WTC11 (cell line): ENCODE results near the gene ALS2. TPM values are rescaled to one million over a fixed set of nuclear protein-coding genes. Genes with fewer than 3 reads are reported as not detected.
A peak's percentile ranks its signal among the peaks of the same experiment; 100 is the strongest.

Experiments used
- ATAC-seq: fragments of 200-7000 bp; cut with Tn5 transposase; 2 replicates; pipeline ENCODE4 v1.10.0; 2021; ENCODE audit warnings: mild to moderate bottlenecking, moderate library complexity
- CTCF ChIA-PET: fragments of 300-600 bp; sonication (Branson Sonifier 250); formaldehyde crosslinking; loops from one replicate; lab custom pipeline; 2021; ENCODE audit warnings: antibody characterized with exemption; lab: Charles Lee
- POLR2A ChIA-PET: fragments of 350-600 bp; sonication (Branson Sonifier 250); formaldehyde crosslinking; loops from one replicate; lab custom pipeline; 2021; ENCODE audit warnings: antibody characterized with exemption; lab: Charles Lee
- DNase-seq: peaks from one replicate; pipeline ENCODE4 v3.0.0; 2021; ENCODE audit warnings: low spot score
- H3K27ac Mint-ChIP-seq: 2 replicates; pipeline ENCODE4 v1.8.0; 2021; ENCODE audit warnings: mixed read lengths
- H3K27me3 Mint-ChIP-seq: 2 replicates; pipeline ENCODE4 v1.8.0; 2021; ENCODE audit warnings: low read depth, mild to moderate bottlenecking, moderate library complexity, mixed read lengths
- H3K36me3 Mint-ChIP-seq: 2 replicates; pipeline ENCODE4 v1.8.0; 2021; ENCODE audit warnings: mixed read lengths
- H3K4me1 Mint-ChIP-seq: 2 replicates; pipeline ENCODE4 v1.8.0; 2022; ENCODE audit warnings: mixed read lengths
- H3K4me3 Mint-ChIP-seq: 2 replicates; pipeline ENCODE4 v1.8.0; 2021; ENCODE audit warnings: mild to moderate bottlenecking, moderate library complexity, mixed read lengths
- H3K9me3 Mint-ChIP-seq: 2 replicates; pipeline ENCODE4 v1.8.0; 2021; ENCODE audit warnings: mixed read lengths
- ELF4 ChIP-seq: sonication (generic); formaldehyde crosslinking; IDR thresholded peaks from 2 replicates; pipeline ENCODE4 v1.8.1; 2022; ENCODE audit warnings: low read depth, mild to moderate bottlenecking, moderate library complexity, missing genetic modification reagents
- JAZF1 ChIP-seq: fragments of 250-450 bp; sonication (Bioruptor Pico); IDR thresholded peaks from 2 replicates; pipeline ENCODE4 v1.9.0; 2021; ENCODE audit warnings: moderate library complexity, mild to moderate bottlenecking, inconsistent platforms
- KAT7 ChIP-seq: sonication (generic); formaldehyde crosslinking; IDR thresholded peaks from 2 replicates; pipeline ENCODE4 v1.8.1; 2023; ENCODE audit warnings: missing genetic modification reagents, mild to moderate bottlenecking, borderline replicate concordance
- NR1H2 ChIP-seq: sonication (generic); formaldehyde crosslinking; IDR thresholded peaks from 2 replicates; pipeline ENCODE4 v1.9.0; 2021; ENCODE audit warnings: mild to moderate bottlenecking, moderate library complexity, missing genetic modification reagents
- NR2C2 ChIP-seq: sonication (generic); formaldehyde crosslinking; IDR thresholded peaks from 2 replicates; pipeline ENCODE4 v1.8.0; 2022; ENCODE audit warnings: mild to moderate bottlenecking, missing genetic modification reagents
- TEAD4 ChIP-seq: sonication (generic); formaldehyde crosslinking; IDR thresholded peaks from 2 replicates; pipeline ENCODE4 v1.8.0; 2022; ENCODE audit warnings: mild to moderate bottlenecking, missing genetic modification reagents
- ZNF219 ChIP-seq: sonication (generic); formaldehyde crosslinking; IDR thresholded peaks from 2 replicates; pipeline ENCODE4 v1.8.0; 2023; ENCODE audit warnings: missing genetic modification reagents, mild to moderate bottlenecking, borderline replicate concordance
- ZNF671 ChIP-seq: fragments of 250-450 bp; sonication (Bioruptor Pico); IDR thresholded peaks from 2 replicates; pipeline ENCODE4 v1.8.0; 2021; ENCODE audit warnings: mild to moderate bottlenecking
- total RNA-seq: library from RNA; stranded (reverse); gene quantifications from 3 replicates; pipeline ENCODE4 v1.2.3, GENCODE V29; 2021
- TF ChIP-seq, protein P1 (sequence below): sonication (generic); formaldehyde crosslinking; IDR thresholded peaks from 2 replicates; pipeline ENCODE4 v1.8.0; 2022; ENCODE audit warnings: missing genetic modification reagents
- TF ChIP-seq, protein P2 (sequence below): sonication (generic); formaldehyde crosslinking; IDR thresholded peaks from 2 replicates; pipeline ENCODE4 v1.8.1; 2023; ENCODE audit warnings: mild to moderate bottlenecking, missing genetic modification reagents
- TF ChIP-seq, protein P3 (sequence below): sonication (generic); formaldehyde crosslinking; IDR thresholded peaks from 2 replicates; pipeline ENCODE4 v1.8.1; 2023; ENCODE audit warnings: mild to moderate bottlenecking, missing genetic modification reagents, borderline replicate concordance
- TF ChIP-seq, protein P4 (sequence below): sonication (generic); formaldehyde crosslinking; IDR thresholded peaks from 2 replicates; pipeline ENCODE4 v1.8.0; 2022; ENCODE audit warnings: mild to moderate bottlenecking, missing genetic modification reagents
- TF ChIP-seq, protein P5 (sequence below): sonication (generic); formaldehyde crosslinking; IDR thresholded peaks from 2 replicates; pipeline ENCODE4 v1.8.1; 2022; ENCODE audit warnings: missing genetic modification reagents, borderline replicate concordance
- TF ChIP-seq, protein P6 (sequence below): sonication (generic); formaldehyde crosslinking; IDR thresholded peaks from 2 replicates; pipeline ENCODE4 v1.8.0; 2022; ENCODE audit warnings: mild to moderate bottlenecking, missing genetic modification reagents
- TF ChIP-seq, protein P7 (sequence below): sonication (generic); formaldehyde crosslinking; IDR thresholded peaks from 2 replicates; pipeline ENCODE4 v1.8.1; 2022; ENCODE audit warnings: low read depth, mild to moderate bottlenecking, moderate library complexity, missing genetic modification reagents, borderline replicate concordance

Gene ALS2
- total RNA-seq, 1 experiment from 2014 or later = 30.5 TPM

DNA sequence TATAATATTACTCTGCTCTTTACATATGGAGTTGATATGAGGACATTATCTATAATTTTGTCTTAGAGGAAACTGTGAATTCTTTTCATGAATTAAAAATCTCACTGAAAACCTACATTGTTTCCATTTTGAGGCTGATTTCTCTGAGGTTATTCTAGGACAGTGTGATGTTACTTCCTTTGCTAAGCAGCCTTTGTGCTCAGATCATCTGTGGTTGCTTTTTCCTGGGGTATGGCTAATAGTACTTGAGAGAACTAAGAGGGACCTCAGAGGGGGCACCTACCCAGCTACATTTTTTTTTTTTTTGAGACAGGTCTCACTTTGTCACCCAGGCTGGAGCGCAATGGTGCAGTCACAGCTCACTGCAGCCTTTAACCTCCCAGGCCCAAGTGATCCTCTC, 73.6 kb downstream of the ALS2 start (continued):
- TF ChIP-seq, protein P1, sequence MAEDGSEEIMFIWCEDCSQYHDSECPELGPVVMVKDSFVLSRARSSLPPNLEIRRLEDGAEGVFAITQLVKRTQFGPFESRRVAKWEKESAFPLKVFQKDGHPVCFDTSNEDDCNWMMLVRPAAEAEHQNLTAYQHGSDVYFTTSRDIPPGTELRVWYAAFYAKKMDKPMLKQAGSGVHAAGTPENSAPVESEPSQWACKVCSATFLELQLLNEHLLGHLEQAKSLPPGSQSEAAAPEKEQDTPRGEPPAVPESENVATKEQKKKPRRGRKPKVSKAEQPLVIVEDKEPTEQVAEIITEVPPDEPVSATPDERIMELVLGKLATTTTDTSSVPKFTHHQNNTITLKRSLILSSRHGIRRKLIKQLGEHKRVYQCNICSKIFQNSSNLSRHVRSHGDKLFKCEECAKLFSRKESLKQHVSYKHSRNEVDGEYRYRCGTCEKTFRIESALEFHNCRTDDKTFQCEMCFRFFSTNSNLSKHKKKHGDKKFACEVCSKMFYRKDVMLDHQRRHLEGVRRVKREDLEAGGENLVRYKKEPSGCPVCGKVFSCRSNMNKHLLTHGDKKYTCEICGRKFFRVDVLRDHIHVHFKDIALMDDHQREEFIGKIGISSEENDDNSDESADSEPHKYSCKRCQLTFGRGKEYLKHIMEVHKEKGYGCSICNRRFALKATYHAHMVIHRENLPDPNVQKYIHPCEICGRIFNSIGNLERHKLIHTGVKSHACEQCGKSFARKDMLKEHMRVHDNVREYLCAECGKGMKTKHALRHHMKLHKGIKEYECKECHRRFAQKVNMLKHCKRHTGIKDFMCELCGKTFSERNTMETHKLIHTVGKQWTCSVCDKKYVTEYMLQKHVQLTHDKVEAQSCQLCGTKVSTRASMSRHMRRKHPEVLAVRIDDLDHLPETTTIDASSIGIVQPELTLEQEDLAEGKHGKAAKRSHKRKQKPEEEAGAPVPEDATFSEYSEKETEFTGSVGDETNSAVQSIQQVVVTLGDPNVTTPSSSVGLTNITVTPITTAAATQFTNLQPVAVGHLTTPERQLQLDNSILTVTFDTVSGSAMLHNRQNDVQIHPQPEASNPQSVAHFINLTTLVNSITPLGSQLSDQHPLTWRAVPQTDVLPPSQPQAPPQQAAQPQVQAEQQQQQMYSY (CRISPR knock-in tag) = no peak
- TF ChIP-seq NR2C2 (CRISPR knock-in tag) = no peak
- TF ChIP-seq, protein P2, sequence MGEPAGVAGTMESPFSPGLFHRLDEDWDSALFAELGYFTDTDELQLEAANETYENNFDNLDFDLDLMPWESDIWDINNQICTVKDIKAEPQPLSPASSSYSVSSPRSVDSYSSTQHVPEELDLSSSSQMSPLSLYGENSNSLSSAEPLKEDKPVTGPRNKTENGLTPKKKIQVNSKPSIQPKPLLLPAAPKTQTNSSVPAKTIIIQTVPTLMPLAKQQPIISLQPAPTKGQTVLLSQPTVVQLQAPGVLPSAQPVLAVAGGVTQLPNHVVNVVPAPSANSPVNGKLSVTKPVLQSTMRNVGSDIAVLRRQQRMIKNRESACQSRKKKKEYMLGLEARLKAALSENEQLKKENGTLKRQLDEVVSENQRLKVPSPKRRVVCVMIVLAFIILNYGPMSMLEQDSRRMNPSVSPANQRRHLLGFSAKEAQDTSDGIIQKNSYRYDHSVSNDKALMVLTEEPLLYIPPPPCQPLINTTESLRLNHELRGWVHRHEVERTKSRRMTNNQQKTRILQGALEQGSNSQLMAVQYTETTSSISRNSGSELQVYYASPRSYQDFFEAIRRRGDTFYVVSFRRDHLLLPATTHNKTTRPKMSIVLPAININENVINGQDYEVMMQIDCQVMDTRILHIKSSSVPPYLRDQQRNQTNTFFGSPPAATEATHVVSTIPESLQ (CRISPR knock-in tag) = no peak
- TF ChIP-seq JAZF1 = no peak
- TF ChIP-seq, protein P3, sequence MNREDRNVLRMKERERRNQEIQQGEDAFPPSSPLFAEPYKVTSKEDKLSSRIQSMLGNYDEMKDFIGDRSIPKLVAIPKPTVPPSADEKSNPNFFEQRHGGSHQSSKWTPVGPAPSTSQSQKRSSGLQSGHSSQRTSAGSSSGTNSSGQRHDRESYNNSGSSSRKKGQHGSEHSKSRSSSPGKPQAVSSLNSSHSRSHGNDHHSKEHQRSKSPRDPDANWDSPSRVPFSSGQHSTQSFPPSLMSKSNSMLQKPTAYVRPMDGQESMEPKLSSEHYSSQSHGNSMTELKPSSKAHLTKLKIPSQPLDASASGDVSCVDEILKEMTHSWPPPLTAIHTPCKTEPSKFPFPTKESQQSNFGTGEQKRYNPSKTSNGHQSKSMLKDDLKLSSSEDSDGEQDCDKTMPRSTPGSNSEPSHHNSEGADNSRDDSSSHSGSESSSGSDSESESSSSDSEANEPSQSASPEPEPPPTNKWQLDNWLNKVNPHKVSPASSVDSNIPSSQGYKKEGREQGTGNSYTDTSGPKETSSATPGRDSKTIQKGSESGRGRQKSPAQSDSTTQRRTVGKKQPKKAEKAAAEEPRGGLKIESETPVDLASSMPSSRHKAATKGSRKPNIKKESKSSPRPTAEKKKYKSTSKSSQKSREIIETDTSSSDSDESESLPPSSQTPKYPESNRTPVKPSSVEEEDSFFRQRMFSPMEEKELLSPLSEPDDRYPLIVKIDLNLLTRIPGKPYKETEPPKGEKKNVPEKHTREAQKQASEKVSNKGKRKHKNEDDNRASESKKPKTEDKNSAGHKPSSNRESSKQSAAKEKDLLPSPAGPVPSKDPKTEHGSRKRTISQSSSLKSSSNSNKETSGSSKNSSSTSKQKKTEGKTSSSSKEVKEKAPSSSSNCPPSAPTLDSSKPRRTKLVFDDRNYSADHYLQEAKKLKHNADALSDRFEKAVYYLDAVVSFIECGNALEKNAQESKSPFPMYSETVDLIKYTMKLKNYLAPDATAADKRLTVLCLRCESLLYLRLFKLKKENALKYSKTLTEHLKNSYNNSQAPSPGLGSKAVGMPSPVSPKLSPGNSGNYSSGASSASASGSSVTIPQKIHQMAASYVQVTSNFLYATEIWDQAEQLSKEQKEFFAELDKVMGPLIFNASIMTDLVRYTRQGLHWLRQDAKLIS (CRISPR knock-in tag) = no peak

DNA sequence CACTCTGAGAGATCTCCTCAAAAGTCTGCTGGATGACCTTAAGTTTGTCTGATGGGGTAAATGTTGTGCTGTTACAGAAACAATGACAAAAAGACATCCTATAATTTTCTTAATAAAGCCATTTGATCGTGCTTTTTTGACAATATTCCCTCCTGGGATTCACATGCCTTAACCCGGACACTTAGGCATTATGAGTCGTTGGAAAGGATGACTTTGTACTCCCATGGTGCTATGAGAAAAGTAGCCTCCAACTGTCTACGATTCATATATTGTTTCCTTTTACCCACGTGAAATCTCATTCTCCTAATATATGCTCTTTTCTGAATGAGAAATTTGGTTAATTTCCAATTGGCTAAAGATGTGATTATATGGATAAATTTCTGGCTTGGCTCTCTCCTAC, 76.2 kb downstream of the ALS2 start:
- H3K27ac Mint-ChIP-seq = no peak overlapping the region
- no peak for DNase-seq
- no peak for TF ChIP-seq ZNF219 (CRISPR knock-in tag)
- TF ChIP-seq, protein P4, sequence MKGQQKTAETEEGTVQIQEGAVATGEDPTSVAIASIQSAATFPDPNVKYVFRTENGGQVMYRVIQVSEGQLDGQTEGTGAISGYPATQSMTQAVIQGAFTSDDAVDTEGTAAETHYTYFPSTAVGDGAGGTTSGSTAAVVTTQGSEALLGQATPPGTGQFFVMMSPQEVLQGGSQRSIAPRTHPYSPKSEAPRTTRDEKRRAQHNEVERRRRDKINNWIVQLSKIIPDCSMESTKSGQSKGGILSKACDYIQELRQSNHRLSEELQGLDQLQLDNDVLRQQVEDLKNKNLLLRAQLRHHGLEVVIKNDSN (CRISPR knock-in tag) = no peak
- H3K27me3 Mint-ChIP-seq = no peaks in the 10 kb centered on the region
- H3K36me3 Mint-ChIP-seq = peaks cover 32% of the 10 kb centered on the region
- peaks cover 25% of the 10 kb centered on the region for H3K4me1 Mint-ChIP-seq
- no peak overlapping the region for H3K4me3 Mint-ChIP-seq
- POLR2A ChIA-PET = no interaction called here
- H3K9me3 Mint-ChIP-seq = no peaks in the 10 kb centered on the region
- no peak for ATAC-seq
- CTCF ChIA-PET = no interaction called here

DNA sequence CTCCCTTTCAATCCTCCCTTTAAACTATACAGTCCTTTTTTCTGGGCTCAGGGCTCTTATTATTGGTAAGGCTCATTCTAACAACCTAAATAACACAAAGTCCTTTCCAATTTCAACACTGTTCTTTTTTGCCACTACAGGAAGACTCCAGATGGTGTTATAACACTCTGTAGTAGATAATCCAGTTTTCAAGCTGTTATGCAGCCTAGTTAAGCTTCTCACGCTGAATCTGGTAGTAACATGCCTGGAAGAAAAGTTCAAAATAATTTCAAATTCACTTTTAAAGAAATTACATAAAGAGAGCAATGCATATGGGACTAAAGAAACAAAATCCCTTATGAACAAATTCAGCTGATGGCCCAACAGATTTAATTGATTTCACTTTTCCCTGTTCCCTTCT, 79.1 kb downstream of the ALS2 start:
- Mint-ChIP-seq H3K4me1 (peaks cover 53% of the 10 kb centered on the region), H3K36me3 (peaks cover 23% of the 10 kb centered on the region), H3K27ac (peak overlapping the region; percentile 78), H3K4me3 (no peak overlapping the region), H3K27me3 (no peaks in the 10 kb centered on the region), H3K9me3 (no peaks in the 10 kb centered on the region)
- ChIA-PET POLR2A (no interaction called here), CTCF (no interaction called here)
- ATAC-seq (no peak), DNase-seq (no peak)
- TF ChIP-seq ELF4 (CRISPR knock-in tag) (no peak), TEAD4 (CRISPR knock-in tag) (no peak), KAT7 (CRISPR knock-in tag) (no peak), ZNF671 (no peak), NR1H2 (CRISPR knock-in tag) (no peak), NR2C2 (CRISPR knock-in tag) (no peak)
- TF ChIP-seq, protein P3 (CRISPR knock-in tag) = no peak
- TF ChIP-seq, protein P5, sequence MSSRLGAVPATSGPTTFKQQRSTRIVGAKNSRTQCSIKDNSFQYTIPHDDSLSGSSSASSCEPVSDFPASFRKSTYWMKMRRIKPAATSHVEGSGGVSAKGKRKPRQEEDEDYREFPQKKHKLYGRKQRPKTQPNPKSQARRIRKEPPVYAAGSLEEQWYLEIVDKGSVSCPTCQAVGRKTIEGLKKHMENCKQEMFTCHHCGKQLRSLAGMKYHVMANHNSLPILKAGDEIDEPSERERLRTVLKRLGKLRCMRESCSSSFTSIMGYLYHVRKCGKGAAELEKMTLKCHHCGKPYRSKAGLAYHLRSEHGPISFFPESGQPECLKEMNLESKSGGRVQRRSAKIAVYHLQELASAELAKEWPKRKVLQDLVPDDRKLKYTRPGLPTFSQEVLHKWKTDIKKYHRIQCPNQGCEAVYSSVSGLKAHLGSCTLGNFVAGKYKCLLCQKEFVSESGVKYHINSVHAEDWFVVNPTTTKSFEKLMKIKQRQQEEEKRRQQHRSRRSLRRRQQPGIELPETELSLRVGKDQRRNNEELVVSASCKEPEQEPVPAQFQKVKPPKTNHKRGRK (CRISPR knock-in tag) = no peak
- TF ChIP-seq, protein P6, sequence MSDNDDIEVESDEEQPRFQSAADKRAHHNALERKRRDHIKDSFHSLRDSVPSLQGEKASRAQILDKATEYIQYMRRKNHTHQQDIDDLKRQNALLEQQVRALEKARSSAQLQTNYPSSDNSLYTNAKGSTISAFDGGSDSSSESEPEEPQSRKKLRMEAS (CRISPR knock-in tag) = no peak
- TF ChIP-seq, protein P7, sequence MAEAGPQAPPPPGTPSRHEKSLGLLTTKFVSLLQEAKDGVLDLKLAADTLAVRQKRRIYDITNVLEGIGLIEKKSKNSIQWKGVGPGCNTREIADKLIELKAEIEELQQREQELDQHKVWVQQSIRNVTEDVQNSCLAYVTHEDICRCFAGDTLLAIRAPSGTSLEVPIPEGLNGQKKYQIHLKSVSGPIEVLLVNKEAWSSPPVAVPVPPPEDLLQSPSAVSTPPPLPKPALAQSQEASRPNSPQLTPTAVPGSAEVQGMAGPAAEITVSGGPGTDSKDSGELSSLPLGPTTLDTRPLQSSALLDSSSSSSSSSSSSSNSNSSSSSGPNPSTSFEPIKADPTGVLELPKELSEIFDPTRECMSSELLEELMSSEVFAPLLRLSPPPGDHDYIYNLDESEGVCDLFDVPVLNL (CRISPR knock-in tag) = no peak
